Measurements from ENCODE around the gene PFKL. TPM values are rescaled to one million over a fixed set of nuclear protein-coding genes. Genes with fewer than 3 reads are reported as not detected.

The PFKL gene
- 100 to 1,000 TPM; 138 to 281 (median 216) TPM for polyA plus RNA-seq
- long read RNA-seq, donor 1, transcript PFKL-201 (22 exons, 2,912 nt) = major isoform, 49 of 148 reads
- long read RNA-seq, donor 1, partial matches to known transcripts = 97 of 148 reads
- long read RNA-seq, donor 1, other reads (novel, unspliced or antisense) = 0 of 148 reads
- long read RNA-seq, donor 2, transcript PFKL-201 (22 exons, 2,912 nt) = major isoform, 13 of 13 reads
- long read RNA-seq, donor 2, partial matches to known transcripts = 0 of 13 reads
- long read RNA-seq, donor 2, other reads (novel, unspliced or antisense) = 0 of 13 reads
- long read RNA-seq, donor 3, transcript PFKL-201 (22 exons, 2,912 nt) = major isoform, 8 of 45 reads
- long read RNA-seq, donor 3, partial matches to known transcripts = 36 of 45 reads
- long read RNA-seq, donor 3, other reads (novel, unspliced or antisense) = 0 of 45 reads
- long read RNA-seq, donor 4, partial matches to known transcripts = 0 of 1 reads
- long read RNA-seq, donor 4, other reads (novel, unspliced or antisense) = 0 of 1 reads
- long read RNA-seq, donor 5, partial matches to known transcripts = 38 of 41 reads
- long read RNA-seq, donor 5, other reads (novel, unspliced or antisense) = 0 of 41 reads
- long read RNA-seq, donor 6, transcript PFKL-201 (22 exons, 2,912 nt) = major isoform, 30 of 37 reads
- long read RNA-seq, donor 6, partial matches to known transcripts = 7 of 37 reads
- long read RNA-seq, donor 6, other reads (novel, unspliced or antisense) = 0 of 37 reads
- long read RNA-seq, donor 7, transcript PFKL-201 (22 exons, 2,912 nt) = major isoform, 24 of 36 reads
- long read RNA-seq, donor 7, partial matches to known transcripts = 11 of 36 reads
- long read RNA-seq, donor 7, other reads (novel, unspliced or antisense) = 0 of 36 reads
- long read RNA-seq, donor 8, partial matches to known transcripts = 0 of 1 reads
- long read RNA-seq, donor 8, other reads (novel, unspliced or antisense) = 0 of 1 reads
- long read RNA-seq, donor 9, transcript PFKL-201 (22 exons, 2,912 nt) = major isoform, 6 of 6 reads
- long read RNA-seq, donor 9, partial matches to known transcripts = 0 of 6 reads
- long read RNA-seq, donor 9, other reads (novel, unspliced or antisense) = 0 of 6 reads
- long read RNA-seq, donor 10, transcript PFKL-201 (22 exons, 2,912 nt) = major isoform, 24 of 24 reads
- long read RNA-seq, donor 10, partial matches to known transcripts = 0 of 24 reads
- long read RNA-seq, donor 10, other reads (novel, unspliced or antisense) = 0 of 24 reads

- 0 to 2% (median 1%) methylated on average over 28 to 94 of the region's 94 CpGs for WGBS, 3 donors
- FAIRE-seq = no peak
Observed at GRCh38 chr21:44299458-44300261, at the start of gene PFKL. Gene PFKL (plus strand): TSS chr21:44300053. CDS start chr21:44300106, 53 bp downstream.

GRCh38 chr21:44253832-44254710 is 45.8 kb upstream of the PFKL start:
- H3K27ac ChIP-seq (ENCODE audit: low read depth in 1 of 3, low read length in 2 of 3) = no peak overlapping the region
- no peak overlapping the region for H3K4me3 ChIP-seq (ENCODE audit: low read depth in 1 of 3, low read length in 3 of 3)
- H3K36me3 ChIP-seq (ENCODE audit: control insufficient read depth in 3 of 3, insufficient read depth in 2 of 3, low read depth in 1 of 3, low read length in 3 of 3) = no peaks in the 10 kb centered on the region
- WGBS, 3 donors = 72 to 80% (median 73%) methylated on average over 29 of the region's 29 CpGs
- FAIRE-seq = no peak
- no peak for DNase-seq
- peaks cover 0 to 2% (median 0%) of the 10 kb centered on the region in 3 donors for H3K27me3 ChIP-seq (ENCODE audit: control insufficient read depth in 3 of 3, insufficient read depth in 3 of 3, low read length in 3 of 3)
- peaks cover 0 to under 1% of the 10 kb centered on the region in 2 donors for H3K9me3 ChIP-seq (ENCODE audit: control insufficient read depth in 2 of 2, insufficient read depth in 1 of 2, low read depth in 1 of 2, low read length in 1 of 2)
- H3K4me1 ChIP-seq (ENCODE audit: control insufficient read depth in 3 of 3, insufficient read depth in 2 of 3, low read depth in 1 of 3, low read length in 2 of 3) = no peaks in the 10 kb centered on the region

More at GRCh38 chr21:44299458-44300261, at the start of gene PFKL:
- peak within 1 kb of the TSS; percentile 92 to 99 (median 98) for H3K27ac ChIP-seq (ENCODE audit: low read depth in 1 of 3, low read length in 2 of 3)
- H3K4me1 ChIP-seq (ENCODE audit: control insufficient read depth in 3 of 3, insufficient read depth in 2 of 3, low read depth in 1 of 3, low read length in 2 of 3) = peaks cover 8 to 49% (median 9%) of the 10 kb centered on the region in 3 donors
- no peaks in the 10 kb centered on the region for H3K27me3 ChIP-seq (ENCODE audit: control insufficient read depth in 3 of 3, insufficient read depth in 3 of 3, low read length in 3 of 3)
- H3K36me3 ChIP-seq (ENCODE audit: control insufficient read depth in 3 of 3, insufficient read depth in 2 of 3, low read depth in 1 of 3, low read length in 3 of 3) = peaks cover 0 to 18% (median 0%) of the 10 kb centered on the region in 3 donors
- H3K4me3 ChIP-seq (ENCODE audit: low read depth in 1 of 3, low read length in 3 of 3) = peak within 1 kb of the TSS; percentile 73 to 96 (median 83)
- H3K9me3 ChIP-seq (ENCODE audit: control insufficient read depth in 2 of 2, insufficient read depth in 1 of 2, low read depth in 1 of 2, low read length in 1 of 2) = no peaks in the 10 kb centered on the region
- DNase-seq = peak; percentile 72 to 92

- Histone ChIP-seq H3K4me1 (ENCODE audit: control insufficient read depth in 3 of 3, insufficient read depth in 2 of 3, low read depth in 1 of 3, low read length in 2 of 3) (no peaks in the 10 kb centered on the region), H3K36me3 (ENCODE audit: control insufficient read depth in 3 of 3, insufficient read depth in 2 of 3, low read depth in 1 of 3, low read length in 3 of 3) (no peaks in the 10 kb centered on the region), H3K9me3 (ENCODE audit: control insufficient read depth in 2 of 2, insufficient read depth in 1 of 2, low read depth in 1 of 2, low read length in 1 of 2) (peaks cover 0 to 8% of the 10 kb centered on the region in 2 donors), H3K27me3 (ENCODE audit: control insufficient read depth in 3 of 3, insufficient read depth in 3 of 3, low read length in 3 of 3) (peaks cover 0 to 2% (median 0%) of the 10 kb centered on the region in 3 donors), H3K27ac (ENCODE audit: low read depth in 1 of 3, low read length in 2 of 3) (no peak overlapping the region), H3K4me3 (ENCODE audit: low read depth in 1 of 3, low read length in 3 of 3) (no peak overlapping the region)
- FAIRE-seq (no peak), DNase-seq (no peak)
- WGBS, 3 donors = 83 to 85% (median 85%) methylated on average over 11 of the region's 11 CpGs
Observed at GRCh38 chr21:44255511-44255981, 44.3 kb upstream of the PFKL start.

- Histone ChIP-seq H3K27me3 (ENCODE audit: control insufficient read depth in 3 of 3, insufficient read depth in 3 of 3, low read length in 3 of 3) (peaks cover 0 to 2% (median 0%) of the 10 kb centered on the region in 3 donors), H3K27ac (ENCODE audit: low read depth in 1 of 3, low read length in 2 of 3) (no peak overlapping the region), H3K4me3 (ENCODE audit: low read depth in 1 of 3, low read length in 3 of 3) (no peak overlapping the region), H3K4me1 (ENCODE audit: control insufficient read depth in 3 of 3, insufficient read depth in 2 of 3, low read depth in 1 of 3, low read length in 2 of 3) (no peaks in the 10 kb centered on the region), H3K36me3 (ENCODE audit: control insufficient read depth in 3 of 3, insufficient read depth in 2 of 3, low read depth in 1 of 3, low read length in 3 of 3) (no peaks in the 10 kb centered on the region), H3K9me3 (ENCODE audit: control insufficient read depth in 2 of 2, insufficient read depth in 1 of 2, low read depth in 1 of 2, low read length in 1 of 2) (peaks cover 0 to 8% of the 10 kb centered on the region in 2 donors)
- 68 to 84% (median 75%) methylated on average over 34 of the region's 34 CpGs for WGBS, 3 donors
- DNase-seq = no peak
- FAIRE-seq = no peak
Observed at GRCh38 chr21:44258056-44258725, 41.7 kb upstream of the PFKL start.

- WGBS, 3 donors = 86 to 95% (median 88%) methylated on average over 22 of the region's 22 CpGs
- H3K27me3 ChIP-seq (ENCODE audit: control insufficient read depth in 3 of 3, insufficient read depth in 3 of 3, low read length in 3 of 3) = peaks cover 0 to 2% (median 0%) of the 10 kb centered on the region in 3 donors
- H3K27ac ChIP-seq (ENCODE audit: low read depth in 1 of 3, low read length in 2 of 3) = no peak overlapping the region
- no peak for FAIRE-seq
- H3K36me3 ChIP-seq (ENCODE audit: control insufficient read depth in 3 of 3, insufficient read depth in 2 of 3, low read depth in 1 of 3, low read length in 3 of 3) = no peaks in the 10 kb centered on the region
- H3K9me3 ChIP-seq (ENCODE audit: control insufficient read depth in 2 of 2, insufficient read depth in 1 of 2, low read depth in 1 of 2, low read length in 1 of 2) = peaks cover 0 to 8% of the 10 kb centered on the region in 2 donors
- H3K4me3 ChIP-seq (ENCODE audit: low read depth in 1 of 3, low read length in 3 of 3) = no peak overlapping the region
- DNase-seq = no peak
- no peaks in the 10 kb centered on the region for H3K4me1 ChIP-seq (ENCODE audit: control insufficient read depth in 3 of 3, insufficient read depth in 2 of 3, low read depth in 1 of 3, low read length in 2 of 3)
Observed at GRCh38 chr21:44259082-44259705, 40.7 kb upstream of the PFKL start.

DNA sequence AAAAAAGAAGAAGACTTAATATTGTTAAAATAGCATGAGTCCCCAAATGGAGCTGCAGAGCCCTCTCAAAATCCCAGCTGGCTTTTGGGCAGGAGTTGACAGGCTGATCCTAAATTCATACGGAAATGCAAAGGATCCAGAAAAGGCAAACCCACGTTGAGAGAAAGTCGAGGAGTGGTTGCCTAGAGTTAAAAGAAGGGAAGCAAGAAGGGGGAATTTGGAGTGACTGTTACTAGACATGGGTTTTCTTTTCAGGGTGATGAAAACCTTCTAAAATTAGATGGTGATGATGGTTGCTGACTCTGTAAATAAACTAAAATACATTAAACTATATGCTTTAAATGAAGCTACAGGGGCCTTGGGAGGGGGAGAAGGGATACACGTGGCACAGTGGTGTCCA is 39.8 kb upstream of the PFKL start:
- DNase-seq = no peak
- H3K27me3 ChIP-seq (ENCODE audit: control insufficient read depth in 3 of 3, insufficient read depth in 3 of 3, low read length in 3 of 3) = no peaks in the 10 kb centered on the region
- peaks cover 0 to 8% of the 10 kb centered on the region in 2 donors for H3K9me3 ChIP-seq (ENCODE audit: control insufficient read depth in 2 of 2, insufficient read depth in 1 of 2, low read depth in 1 of 2, low read length in 1 of 2)
- no peak overlapping the region for H3K27ac ChIP-seq (ENCODE audit: low read depth in 1 of 3, low read length in 2 of 3)
- H3K4me3 ChIP-seq (ENCODE audit: low read depth in 1 of 3, low read length in 3 of 3) = no peak overlapping the region
- 58 to 76% (median 65%) methylated on average over 4 of the region's 4 CpGs for WGBS, 3 donors
- H3K4me1 ChIP-seq (ENCODE audit: control insufficient read depth in 3 of 3, insufficient read depth in 2 of 3, low read depth in 1 of 3, low read length in 2 of 3) = no peaks in the 10 kb centered on the region
- H3K36me3 ChIP-seq (ENCODE audit: control insufficient read depth in 3 of 3, insufficient read depth in 2 of 3, low read depth in 1 of 3, low read length in 3 of 3) = no peaks in the 10 kb centered on the region
- no peak for FAIRE-seq

All from small intestine (tissue), 16 donors.